PC-3 (cell line): ENCODE data around the gene SGTA. TPM values are rescaled to one million over a fixed set of nuclear protein-coding genes. Genes with fewer than 3 reads are reported as not detected.
A peak's percentile ranks its signal among the peaks of the same experiment; 100 is the strongest.

Experiments used
- ATAC-seq: fragments of 200-7000 bp; cut with Tn5 transposase; 2 replicates; pipeline ENCODE4 v1.9.1; 2020; ENCODE audit warnings: mild to moderate bottlenecking, moderate library complexity
- BruUV-seq: library from RNA; stranded (reverse); fragments of 400-500 nt; replicated peaks from 2 replicates; lab custom pipeline; 2021; lab: Mats Ljungman, UMichigan
- CTCF ChIA-PET: fragments of 300-600 bp; sonication (Branson Sonifier 250); formaldehyde crosslinking; loops from one replicate; lab custom pipeline; 2022; ENCODE audit warnings: antibody characterized with exemption; lab: Charles Lee
- POLR2A ChIA-PET: fragments of 300-600 bp; sonication (Branson Sonifier 250); formaldehyde crosslinking; loops from one replicate; lab custom pipeline; 2022; ENCODE audit warnings: antibody characterized with exemption; ENCODE audit not compliant: unreplicated experiment; lab: Charles Lee
- DNase-seq: peaks from one replicate; pipeline ENCODE4 v3.0.0-alpha.2; 2015
- H2AFZ ChIP-seq: fragments of 300-600 bp; sonication (generic); 2 replicates; pipeline ENCODE4 v1.6.0; 2016; ENCODE audit warnings: antibody characterized with exemption, low read length
- H3F3A ChIP-seq: fragments of 300-600 bp; sonication (generic); one replicate; pipeline ENCODE4 v1.6.0; 2017; ENCODE audit warnings: antibody characterized with exemption, low read length, control low read depth, mild to moderate bottlenecking; ENCODE audit not compliant: unreplicated experiment
- H3K27ac ChIP-seq: fragments of 300-600 bp; sonication (generic); 2 replicates; pipeline ENCODE4 v1.5.1; 2016; ENCODE audit warnings: mild to moderate bottlenecking, low read length
- H3K27me3 ChIP-seq: fragments of 300-600 bp; sonication (generic); 2 replicates; pipeline ENCODE4 v1.6.1; 2016; ENCODE audit warnings: low read length, mixed read lengths
- H3K36me3 ChIP-seq: fragments of 300-600 bp; sonication (generic); 2 replicates; pipeline ENCODE4 v1.6.1; 2016; ENCODE audit warnings: low read depth, mixed run types, low read length, mixed read lengths
- H3K4me1 ChIP-seq: fragments of 300-600 bp; sonication (generic); 2 replicates; pipeline ENCODE4 v1.5.1; 2016; ENCODE audit warnings: low read length; ENCODE audit not compliant: insufficient read depth
- H3K4me2 ChIP-seq: fragments of 300-600 bp; sonication (generic); 2 replicates; pipeline ENCODE4 v1.6.0; 2016; ENCODE audit warnings: low read length
- H3K4me3 ChIP-seq: fragments of 300-600 bp; sonication (generic); 2 replicates; pipeline ENCODE4 v1.5.1; 2016; ENCODE audit warnings: mild to moderate bottlenecking, low read length, mixed read lengths
- H3K79me2 ChIP-seq: fragments of 300-600 bp; sonication (generic); 2 replicates; pipeline ENCODE4 v1.6.1; 2017; ENCODE audit warnings: low read length, mixed read lengths
- H3K9ac ChIP-seq: fragments of 300-600 bp; sonication (generic); 2 replicates; pipeline ENCODE4 v1.6.0; 2016; ENCODE audit warnings: mild to moderate bottlenecking, low read length
- H3K9me2 ChIP-seq: fragments of 300-600 bp; sonication (generic); replicated peaks from 2 replicates; pipeline ENCODE4 v1.6.1; 2016; ENCODE audit warnings: mixed run types, low read length, mixed read lengths
- H3K9me3 ChIP-seq: fragments of 300-600 bp; sonication (generic); 2 replicates; pipeline ENCODE4 v1.6.1; 2016; ENCODE audit warnings: low read length, mixed read lengths
- H4K20me1 ChIP-seq: fragments of 300-600 bp; sonication (generic); 2 replicates; pipeline ENCODE4 v1.6.1; 2016; ENCODE audit warnings: low read length, mixed read lengths
- CTCF ChIP-seq: fragments of 300-600 bp; sonication (generic); conservative IDR thresholded peaks from 2 replicates; pipeline ENCODE4 v1.5.1; 2017; ENCODE audit warnings: antibody characterized with exemption, low read depth, mild to moderate bottlenecking, low read length
- EZH2 ChIP-seq: fragments of 300-600 bp; sonication (generic); IDR thresholded peaks from one replicate; pipeline ENCODE4 v1.6.1; 2017; ENCODE audit warnings: antibody characterized with exemption, mild to moderate bottlenecking, low read length; ENCODE audit not compliant: unreplicated experiment
- EZH2phosphoT487 ChIP-seq: fragments of 300-600 bp; sonication (generic); IDR thresholded peaks from 2 replicates; pipeline ENCODE4 v1.6.1; 2018; ENCODE audit warnings: mild to moderate bottlenecking, antibody characterized with exemption, low read length, borderline replicate concordance
- intact Hi-C: fragments of 100-400 bp; cut with micrococcal nuclease; formaldehyde crosslinking; loops from 2 replicates; pipeline ENCODE4 v1.9.0; 2023
- total RNA-seq: library from RNA; depleted of rRNA; stranded (reverse); fragments of >200 nt; gene quantifications from 2 replicates; pipeline ENCODE4 v1.2.3, GENCODE V29; 2014

Gene SGTA
- total RNA-seq, 1 experiment from 2014 or later, result 78.6 TPM

GRCh38 chr19:2721570-2722540 lies 61.2 kb downstream of the SGTA start:
- DNase-seq (no peak), ATAC-seq (no peak)
- H3K27ac ChIP-seq, result no peak overlapping the region
- H3K9me3 ChIP-seq, result no peaks in the 10 kb centered on the region
- H3K9me2 ChIP-seq, result no peaks in the 10 kb centered on the region
- H3K4me1 ChIP-seq, result peaks cover 12% of the 10 kb centered on the region
- ChIA-PET CTCF (no interaction called here), POLR2A (no interaction called here)
- BruUV-seq, result no TSS peak
- H3K4me3 ChIP-seq, result peak overlapping the region; percentile 46
- H3F3A ChIP-seq, result no peaks in the 10 kb centered on the region
- H3K9ac ChIP-seq, result no peak overlapping the region
- TF ChIP-seq EZH2phosphoT487, result no peak
- TF ChIP-seq EZH2, result no peak
- TF ChIP-seq CTCF, result no peak
- H3K36me3 ChIP-seq, result no peaks in the 10 kb centered on the region
- no peaks in the 10 kb centered on the region for H3K79me2 ChIP-seq
- intact Hi-C loops, result no loop called here
- no peak overlapping the region for H2AFZ ChIP-seq
- no peaks in the 10 kb centered on the region for H3K27me3 ChIP-seq
- no peaks in the 10 kb centered on the region for H4K20me1 ChIP-seq
- H3K4me2 ChIP-seq, result peak overlapping the region; percentile 34

GRCh38 chr19:2720777-2721569 lies 62.1 kb downstream of the SGTA start, which contains the start of gene DIRAS1:
TSS of gene DIRAS1 (minus strand) at chr19:2721372. CDS start at chr19:2717806, 3,566 bp downstream.
- Histone ChIP-seq H3K9ac (no peak within 1 kb of the TSS), H3K9me2 (no peaks in the 10 kb centered on the region), H3K4me1 (peaks cover 9% of the 10 kb centered on the region), H3K27me3 (no peaks in the 10 kb centered on the region), H2AFZ (no peak within 1 kb of the TSS), H3K4me2 (peak within 1 kb of the TSS; percentile 34), H3K9me3 (no peaks in the 10 kb centered on the region), H4K20me1 (no peaks in the 10 kb centered on the region), H3K36me3 (no peaks in the 10 kb centered on the region), H3K27ac (no peak within 1 kb of the TSS), H3F3A (no peaks in the 10 kb centered on the region), H3K4me3 (peak within 1 kb of the TSS; percentile 46), H3K79me2 (no peaks in the 10 kb centered on the region)
- ChIA-PET POLR2A (no interaction called here), CTCF (no interaction called here)
- TF ChIP-seq CTCF, result no peak
- TF ChIP-seq EZH2phosphoT487, result no peak
- no peak for TF ChIP-seq EZH2
- DNase-seq, result no peak
- BruUV-seq, result no TSS peak
- intact Hi-C loops, result no loop called here
- ATAC-seq, result peak; percentile 20; the same call in 1 of the 2 replicates
